Osteocyte (in vitro differentiated cells): Measurements from ENCODE around the gene F3. TPM values are rescaled to one million over a fixed set of nuclear protein-coding genes. Genes with fewer than 3 reads are reported as not detected.
A peak's percentile ranks its signal among the peaks of the same experiment; 100 is the strongest.

ENCODE experiments used
- DNase-seq: peaks from one replicate; pipeline ENCODE4 v3.0.0; 2021; ENCODE audit warnings: mixed read lengths; ENCODE audit not compliant: unreplicated experiment; ENCODE audit errors: extremely low spot score
- H3K27ac Mint-ChIP-seq: one replicate; pipeline ENCODE4 v1.8.0; 2021; ENCODE audit warnings: mild to moderate bottlenecking, mixed read lengths; ENCODE audit not compliant: unreplicated experiment
- H3K27me3 Mint-ChIP-seq: one replicate; pipeline ENCODE4 v1.8.0; 2021; ENCODE audit warnings: mixed read lengths; ENCODE audit not compliant: unreplicated experiment
- H3K36me3 Mint-ChIP-seq: one replicate; pipeline ENCODE4 v1.8.0; 2021; ENCODE audit warnings: mixed read lengths; ENCODE audit not compliant: unreplicated experiment
- H3K4me1 Mint-ChIP-seq: one replicate; pipeline ENCODE4 v1.8.0; 2021; ENCODE audit warnings: mixed read lengths; ENCODE audit not compliant: unreplicated experiment
- H3K4me3 Mint-ChIP-seq: one replicate; pipeline ENCODE4 v1.8.0; 2021; ENCODE audit warnings: mild to moderate bottlenecking, moderate library complexity, mixed read lengths; ENCODE audit not compliant: unreplicated experiment
- H3K9me3 Mint-ChIP-seq: one replicate; pipeline ENCODE4 v1.8.0; 2021; ENCODE audit warnings: mixed read lengths; ENCODE audit not compliant: unreplicated experiment
- CTCF ChIP-seq: fragments of 200-600 bp; sonication (generic); IDR thresholded peaks from 2 replicates; pipeline ENCODE4 v1.5.0; 2021; ENCODE audit warnings: antibody characterized with exemption, mild to moderate bottlenecking, moderate library complexity
- total RNA-seq: library from RNA; stranded (reverse); gene quantifications from 2 replicates; pipeline ENCODE4 v1.2.1, GENCODE V29; 2021

Gene F3
- total RNA-seq, 1 donor from 2014 or later, result 12.1 TPM

GRCh38 chr1:94532077-94532476 lies 9.5 kb downstream of the F3 start:
- Mint-ChIP-seq H3K4me1 (no peaks in the 10 kb centered on the region), H3K9me3 (no peaks in the 10 kb centered on the region), H3K4me3 (no peak overlapping the region), H3K27ac (no peak overlapping the region), H3K27me3 (no peaks in the 10 kb centered on the region), H3K36me3 (peaks cover 40% of the 10 kb centered on the region)
- TF ChIP-seq CTCF, result peak; percentile 34
- no peak for DNase-seq

DNA sequence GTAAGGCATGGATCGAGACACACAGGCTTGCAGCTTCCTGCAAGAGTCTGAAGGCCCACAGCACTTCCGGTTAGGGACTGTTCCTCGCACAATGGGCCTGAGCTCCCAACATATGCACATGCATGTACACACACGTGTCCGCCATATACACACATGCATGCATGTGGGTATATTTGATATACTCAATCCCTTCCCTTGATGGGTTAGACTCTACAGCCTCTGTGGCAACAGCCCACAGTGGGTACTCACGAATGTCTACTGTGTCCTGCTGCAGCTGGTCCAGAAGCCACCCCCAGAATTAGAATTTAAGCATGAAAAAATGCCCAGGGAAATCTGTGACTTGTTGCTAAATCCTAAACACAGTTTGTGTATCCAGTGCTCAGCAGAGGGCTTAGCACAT lies 9.9 kb downstream of the F3 start:
- Mint-ChIP-seq H3K4me1 (no peaks in the 10 kb centered on the region), H3K9me3 (no peaks in the 10 kb centered on the region), H3K4me3 (no peak overlapping the region), H3K27me3 (no peaks in the 10 kb centered on the region), H3K27ac (no peak overlapping the region), H3K36me3 (peaks cover 40% of the 10 kb centered on the region)
- no peak for TF ChIP-seq CTCF
- no peak for DNase-seq

- no peak for TF ChIP-seq CTCF
- Mint-ChIP-seq H3K27ac (no peak overlapping the region), H3K4me1 (no peaks in the 10 kb centered on the region), H3K36me3 (peaks cover 33% of the 10 kb centered on the region), H3K4me3 (no peak overlapping the region), H3K9me3 (no peaks in the 10 kb centered on the region), H3K27me3 (no peaks in the 10 kb centered on the region)
- no peak for DNase-seq
Measured at GRCh38 chr1:94530373-94530878, 11.1 kb downstream of the F3 start.

DNA sequence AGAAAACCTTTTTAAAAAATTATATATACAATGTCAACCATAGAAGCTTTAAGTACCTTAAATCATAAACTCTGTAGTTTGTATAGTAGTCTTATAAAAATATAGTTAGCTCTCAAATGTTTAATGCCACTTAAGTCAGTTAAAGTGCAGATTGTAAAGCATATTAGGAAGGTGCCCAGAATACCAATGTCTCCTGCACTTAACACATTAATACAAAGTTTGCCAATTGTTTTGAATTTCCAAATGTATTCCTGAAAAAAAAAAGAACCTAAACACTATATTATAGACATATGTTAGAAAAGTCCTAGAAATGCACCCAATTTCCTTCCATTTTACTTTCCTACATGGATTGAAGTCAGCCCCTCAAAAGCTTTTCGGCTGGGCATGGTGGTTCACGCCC lies 12.1 kb downstream of the F3 start:
- H3K27ac Mint-ChIP-seq, result no peak overlapping the region
- no peak for DNase-seq
- TF ChIP-seq CTCF, result no peak
- no peaks in the 10 kb centered on the region for H3K4me1 Mint-ChIP-seq
- H3K27me3 Mint-ChIP-seq, result no peaks in the 10 kb centered on the region
- peaks cover 25% of the 10 kb centered on the region for H3K36me3 Mint-ChIP-seq
- no peak overlapping the region for H3K4me3 Mint-ChIP-seq
- no peaks in the 10 kb centered on the region for H3K9me3 Mint-ChIP-seq

DNA sequence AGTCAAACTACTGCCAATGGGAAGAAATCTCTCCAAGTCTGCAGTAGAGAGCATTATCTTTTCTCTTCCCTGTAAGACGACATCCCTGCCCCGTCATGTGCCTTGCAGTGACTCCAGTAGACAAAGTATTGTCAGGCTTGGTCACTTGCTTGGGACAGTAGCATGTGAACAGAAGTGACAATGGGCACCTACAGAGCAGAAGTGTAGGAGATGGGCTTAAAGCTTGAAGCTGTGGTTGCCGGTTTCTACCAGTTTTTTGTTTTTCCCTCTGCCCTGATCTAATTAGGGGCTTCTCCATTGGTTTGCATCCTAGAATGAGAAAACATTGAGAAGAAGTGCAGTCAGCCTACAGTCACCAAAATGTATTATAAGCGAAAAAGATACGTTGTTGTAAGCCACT lies 12.7 kb downstream of the F3 start:
- no peak for TF ChIP-seq CTCF
- Mint-ChIP-seq H3K9me3 (no peaks in the 10 kb centered on the region), H3K4me1 (no peaks in the 10 kb centered on the region), H3K27me3 (no peaks in the 10 kb centered on the region), H3K36me3 (peaks cover 22% of the 10 kb centered on the region), H3K27ac (no peak overlapping the region), H3K4me3 (no peak overlapping the region)
- no peak for DNase-seq
